Testis (tissue), 3 donors: ENCODE results near the gene APOH. TPM values are rescaled to one million over a fixed set of nuclear protein-coding genes. Genes with fewer than 3 reads are reported as not detected.

ENCODE experiments used
- DNase-seq: peaks from one replicate; pipeline ENCODE4 v3.0.0-alpha.2; 2019
- H3K27ac ChIP-seq, 2 donors: fragments of 200-600 bp; sonication (generic); one replicate each; pipeline ENCODE4 v1.5.1; 2019
- H3K27me3 ChIP-seq: fragments of 200-600 bp; sonication (generic); one replicate; pipeline ENCODE4 v1.5.1; 2019
- H3K36me3 ChIP-seq: fragments of 200-600 bp; sonication (generic); one replicate; pipeline ENCODE4 v1.5.1; 2017; ENCODE audit warnings: low read depth; ENCODE audit errors: missing control alignments
- H3K4me1 ChIP-seq: fragments of 200-600 bp; sonication (generic); one replicate; pipeline ENCODE4 v1.5.1; 2019
- H3K4me3 ChIP-seq, 2 donors: fragments of 200-600 bp; sonication (generic); one replicate each; pipeline ENCODE4 v1.5.1; 2017 to 2019
- H3K9me3 ChIP-seq: fragments of 200-600 bp; sonication (generic); one replicate; pipeline ENCODE4 v1.5.1; 2017
- POLR2A ChIP-seq: fragments of 450-650 bp; IDR thresholded peaks from one replicate; pipeline ENCODE4 v1.6.1; 2017; ENCODE audit warnings: antibody characterized with exemption, mild to moderate bottlenecking, moderate library complexity
- WGBS, 2 donors: methylation state at CpG; one replicate each; pipeline ENCODE4 v1.1.5; 2018; 5-methylcytosine and 5-hydroxymethylcytosine counted together
- intact Hi-C: fragments of 100-400 bp; cut with DNase I; formaldehyde crosslinking; loops from one replicate; pipeline ENCODE4 v1.15.1; 2023; ENCODE audit warnings: low total_unique reads
- polyA plus RNA-seq: library from polyadenylated mRNA; stranded (reverse); fragments of 350-450 nt; fragmentation: Illumina TruSeq; extraction: RNeasy Lipid Tissue Mini Kit (QIAGEN cat#74804); gene quantifications from one replicate; pipeline ENCODE4 v1.2.3, GENCODE V29; 2014; ENCODE audit warnings: low read depth, low replicate concordance; ENCODE audit not compliant: insufficient read depth
- total RNA-seq, 2 donors: library from RNA; depleted of rRNA; stranded (reverse); fragments of >200 nt; gene quantifications; one replicate each; pipeline ENCODE4 v1.2.3, GENCODE V29; 2016
- TF ChIP-seq, protein P1 (sequence below), 3 experiments: fragments of 450-650 bp in 2 of 3; fragments of 200-600 bp in 1 of 3; sonication (generic) in 1 of 3; IDR thresholded peaks; one replicate each; pipeline ENCODE4 v1.5.1; 2016 to 2019; ENCODE audit warnings: antibody characterized with exemption in 3 of 3, mild to moderate bottlenecking in 2 of 3, moderate library complexity in 1 of 3

APOH gene
- total and polyA plus RNA-seq, 3 donors from 2014 or later = 0.63 to 1.2 (median 0.74) TPM

DNA sequence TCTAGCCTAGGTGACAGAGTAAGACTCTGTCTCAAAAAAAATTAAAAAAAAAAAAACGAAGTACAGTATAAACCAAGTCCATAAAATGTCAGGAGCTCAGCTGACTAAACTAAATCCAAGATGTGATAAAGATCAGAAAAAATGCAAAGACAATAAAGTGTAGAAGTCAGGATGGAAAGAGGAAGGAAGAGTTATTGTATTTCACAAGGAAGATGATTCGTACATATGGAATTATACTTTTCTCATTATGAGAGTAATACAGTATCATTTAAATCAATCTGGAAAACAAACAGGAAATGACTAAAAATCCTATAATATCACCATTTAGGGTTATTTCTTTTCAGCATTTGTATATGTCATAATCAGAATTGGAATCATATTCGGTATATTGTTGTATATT is 11.4 kb upstream of the APOH start:
- 80 to 88% methylated on average over 3 of the region's 3 CpGs for WGBS, 2 donors
- DNase-seq = no peak
- Histone ChIP-seq H3K9me3 (no peaks in the 10 kb centered on the region), H3K27me3 (no peaks in the 10 kb centered on the region), H3K4me3 (no peak overlapping the region), H3K4me1 (no peaks in the 10 kb centered on the region), H3K27ac (no peak overlapping the region), H3K36me3 (no peaks in the 10 kb centered on the region)
- TF ChIP-seq, protein P1, sequence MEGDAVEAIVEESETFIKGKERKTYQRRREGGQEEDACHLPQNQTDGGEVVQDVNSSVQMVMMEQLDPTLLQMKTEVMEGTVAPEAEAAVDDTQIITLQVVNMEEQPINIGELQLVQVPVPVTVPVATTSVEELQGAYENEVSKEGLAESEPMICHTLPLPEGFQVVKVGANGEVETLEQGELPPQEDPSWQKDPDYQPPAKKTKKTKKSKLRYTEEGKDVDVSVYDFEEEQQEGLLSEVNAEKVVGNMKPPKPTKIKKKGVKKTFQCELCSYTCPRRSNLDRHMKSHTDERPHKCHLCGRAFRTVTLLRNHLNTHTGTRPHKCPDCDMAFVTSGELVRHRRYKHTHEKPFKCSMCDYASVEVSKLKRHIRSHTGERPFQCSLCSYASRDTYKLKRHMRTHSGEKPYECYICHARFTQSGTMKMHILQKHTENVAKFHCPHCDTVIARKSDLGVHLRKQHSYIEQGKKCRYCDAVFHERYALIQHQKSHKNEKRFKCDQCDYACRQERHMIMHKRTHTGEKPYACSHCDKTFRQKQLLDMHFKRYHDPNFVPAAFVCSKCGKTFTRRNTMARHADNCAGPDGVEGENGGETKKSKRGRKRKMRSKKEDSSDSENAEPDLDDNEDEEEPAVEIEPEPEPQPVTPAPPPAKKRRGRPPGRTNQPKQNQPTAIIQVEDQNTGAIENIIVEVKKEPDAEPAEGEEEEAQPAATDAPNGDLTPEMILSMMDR (IDR thresholded peaks at IDR 0.05) = no peak
- intact Hi-C loops = no loop called here

GRCh38 chr17:66240013-66240412 is 10.8 kb upstream of the APOH start:
- H3K27me3 ChIP-seq = no peaks in the 10 kb centered on the region
- WGBS, 2 donors = 87 to 89% methylated on average over 6 of the region's 6 CpGs
- DNase-seq = no peak
- no peaks in the 10 kb centered on the region for H3K4me1 ChIP-seq
- TF ChIP-seq, protein P1 (IDR thresholded peaks at IDR 0.05) = no peak
- TF ChIP-seq POLR2A = no peak
- no peak overlapping the region for H3K27ac ChIP-seq
- intact Hi-C loops = no loop called here
- no peak overlapping the region for H3K4me3 ChIP-seq
- no peaks in the 10 kb centered on the region for H3K36me3 ChIP-seq
- H3K9me3 ChIP-seq = no peaks in the 10 kb centered on the region

DNA sequence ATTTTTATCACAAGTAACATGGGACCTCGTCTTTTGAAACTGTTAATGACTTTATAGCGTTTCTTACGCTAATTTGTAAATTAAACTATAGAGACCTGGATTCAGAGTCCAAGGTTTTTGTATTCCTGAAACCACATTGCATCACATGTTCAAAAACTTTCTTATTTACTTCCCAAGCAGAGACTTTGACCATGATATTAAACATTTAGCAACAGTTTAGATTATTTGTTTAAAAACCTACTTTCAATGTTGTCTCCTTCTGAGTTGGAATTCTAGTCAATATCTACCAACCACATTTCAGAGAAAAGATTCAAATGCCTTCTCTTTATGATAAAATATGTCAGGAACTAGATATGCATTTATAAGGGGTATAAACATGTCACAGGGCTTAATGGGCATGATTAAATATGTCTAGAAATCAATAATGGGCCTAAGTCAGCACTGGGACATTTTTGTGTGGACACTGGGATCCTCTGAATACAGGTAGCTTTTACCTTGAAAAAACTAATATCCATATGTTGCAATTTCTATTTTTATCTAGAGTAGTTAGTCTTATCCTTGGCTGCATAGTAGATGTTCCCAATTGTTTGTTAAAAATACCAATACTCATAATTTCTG is 6.3 kb upstream of the APOH start:
- 87 to 91% methylated on average over 3 of the region's 3 CpGs for WGBS, 2 donors
- Histone ChIP-seq H3K27ac (no peak overlapping the region), H3K9me3 (no peaks in the 10 kb centered on the region), H3K36me3 (no peaks in the 10 kb centered on the region), H3K4me3 (no peak overlapping the region), H3K27me3 (no peaks in the 10 kb centered on the region), H3K4me1 (no peaks in the 10 kb centered on the region)
- TF ChIP-seq, protein P1 (IDR thresholded peaks at IDR 0.05) = no peak
- TF ChIP-seq POLR2A = no peak
- DNase-seq = no peak
- intact Hi-C loops = no loop called here

DNA sequence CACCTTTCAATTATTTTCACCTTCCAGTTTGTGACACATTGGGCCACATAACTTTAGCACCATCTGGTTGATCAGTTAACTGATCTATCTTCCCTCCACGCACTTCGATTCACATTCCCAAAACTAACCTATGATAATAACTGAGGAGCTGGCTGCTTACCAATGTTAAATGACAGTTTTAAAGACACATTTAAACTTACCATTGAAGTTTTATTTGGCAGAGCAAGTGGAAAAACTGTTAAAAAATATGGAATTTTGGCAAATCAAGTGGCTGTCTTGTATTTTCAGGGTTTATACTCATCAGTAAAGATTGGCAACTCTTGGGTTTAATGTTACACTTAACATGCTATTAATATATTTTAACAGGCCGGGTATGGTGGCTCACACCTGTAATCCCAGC is 5.4 kb upstream of the APOH start:
- DNase-seq = no peak
- no peaks in the 10 kb centered on the region for H3K9me3 ChIP-seq
- no peaks in the 10 kb centered on the region for H3K36me3 ChIP-seq
- H3K4me1 ChIP-seq = no peaks in the 10 kb centered on the region
- 92 to 93% methylated on average over 3 of the region's 3 CpGs for WGBS, 2 donors
- no peak overlapping the region for H3K4me3 ChIP-seq
- intact Hi-C loops = no loop called here
- no peaks in the 10 kb centered on the region for H3K27me3 ChIP-seq
- TF ChIP-seq POLR2A = no peak
- TF ChIP-seq, protein P1 (IDR thresholded peaks at IDR 0.05) = no peak
- no peak overlapping the region for H3K27ac ChIP-seq

DNA sequence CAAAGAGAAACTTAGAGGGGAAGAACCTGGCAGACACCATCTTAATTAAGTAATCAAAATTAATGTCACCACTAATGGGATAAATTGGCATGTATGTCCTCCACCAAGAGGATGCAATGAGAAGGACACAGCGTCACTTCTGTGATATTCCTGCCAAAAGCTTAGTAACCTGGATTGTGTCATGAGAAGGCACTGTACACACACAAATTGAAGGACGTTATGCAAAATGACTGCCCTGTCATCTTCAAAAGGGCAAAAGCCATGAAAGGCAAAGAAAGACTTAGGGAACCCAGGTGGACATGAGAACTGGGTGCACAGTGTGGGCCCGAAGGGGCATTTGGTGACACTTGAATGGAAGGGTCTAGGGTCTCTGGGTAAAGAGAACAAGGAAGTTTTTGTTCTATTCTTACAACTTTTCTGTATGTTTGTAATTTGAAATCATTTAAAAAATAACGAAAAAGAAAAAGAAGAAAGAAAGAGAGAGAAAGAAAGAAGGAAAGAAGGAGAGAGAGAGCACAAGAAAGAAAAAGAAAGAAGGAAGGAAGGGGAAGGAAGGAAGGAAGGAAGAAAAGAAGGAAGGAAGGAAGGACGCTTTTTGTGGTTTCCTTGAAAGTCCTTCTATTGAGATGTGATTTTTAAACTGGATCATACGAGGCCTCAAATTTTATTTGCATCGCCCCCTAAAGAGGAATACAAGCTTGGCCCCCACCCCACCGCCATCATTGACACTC is 4.0 kb upstream of the APOH start:
- no peaks in the 10 kb centered on the region for H3K9me3 ChIP-seq
- no peaks in the 10 kb centered on the region for H3K4me1 ChIP-seq
- DNase-seq = no peak
- TF ChIP-seq, protein P1 (IDR thresholded peaks at IDR 0.05) = no peak
- TF ChIP-seq POLR2A = no peak
- no peak overlapping the region for H3K27ac ChIP-seq
- no peaks in the 10 kb centered on the region for H3K36me3 ChIP-seq
- 85 to 91% methylated on average over 8 of the region's 8 CpGs for WGBS, 2 donors
- intact Hi-C loops = no loop called here
- H3K4me3 ChIP-seq = no peak overlapping the region
- H3K27me3 ChIP-seq = no peaks in the 10 kb centered on the region
